MM.1S (cell line): Measurements from ENCODE around the gene CPB2.

Experiments
- DNase-seq: peaks from one replicate; pipeline ENCODE4 v3.0.0-alpha.2; 2015
- H2AFZ ChIP-seq: fragments of 300-600 bp; sonication (generic); 2 replicates; pipeline ENCODE4 v1.6.0; 2016; ENCODE audit warnings: antibody characterized with exemption, low read length
- H3F3A ChIP-seq: fragments of 300-600 bp; sonication (generic); 2 replicates; pipeline ENCODE4 v1.6.1; 2016; ENCODE audit warnings: mild to moderate bottlenecking, antibody characterized with exemption, low read length, moderate library complexity, mixed read lengths; ENCODE audit not compliant: insufficient read depth
- H3K27ac ChIP-seq: fragments of 300-600 bp; sonication (generic); 2 replicates; pipeline ENCODE4 v1.5.1; 2016; ENCODE audit warnings: mild to moderate bottlenecking, low read length
- H3K27me3 ChIP-seq: fragments of 300-600 bp; sonication (generic); replicated peaks from 2 replicates; pipeline ENCODE4 v1.6.0; 2016; ENCODE audit warnings: low read length; ENCODE audit not compliant: insufficient read depth
- H3K36me3 ChIP-seq: fragments of 300-600 bp; sonication (generic); replicated peaks from 2 replicates; pipeline ENCODE4 v1.6.1; 2016; ENCODE audit warnings: mild to moderate bottlenecking, low read length, mixed read lengths; ENCODE audit not compliant: insufficient read depth
- H3K4me1 ChIP-seq: fragments of 300-600 bp; sonication (generic); 2 replicates; pipeline ENCODE4 v1.6.1; 2016; ENCODE audit warnings: low read length, mixed read lengths
- H3K4me2 ChIP-seq: fragments of 300-600 bp; sonication (generic); 2 replicates; pipeline ENCODE4 v1.6.0; 2016; ENCODE audit warnings: low read depth, low read length
- H3K4me3 ChIP-seq: fragments of 300-600 bp; sonication (generic); 2 replicates; pipeline ENCODE4 v1.5.1; 2016; ENCODE audit warnings: low read length, mixed read lengths
- H3K79me2 ChIP-seq: fragments of 300-600 bp; sonication (generic); 2 replicates; pipeline ENCODE4 v1.6.1; 2016; ENCODE audit warnings: mixed run types, low read length, mixed read lengths
- H3K9ac ChIP-seq: fragments of 300-600 bp; sonication (generic); 2 replicates; pipeline ENCODE4 v1.6.1; 2016; ENCODE audit warnings: low read length, mixed read lengths
- H3K9me2 ChIP-seq: fragments of 300-600 bp; sonication (generic); replicated peaks from 2 replicates; pipeline ENCODE4 v1.6.1; 2016; ENCODE audit warnings: mild to moderate bottlenecking, low read length, mixed read lengths; ENCODE audit not compliant: insufficient read depth
- H3K9me3 ChIP-seq: fragments of 300-600 bp; sonication (generic); replicated peaks from 2 replicates; pipeline ENCODE4 v1.6.1; 2016; ENCODE audit warnings: mild to moderate bottlenecking, low read length, mixed read lengths; ENCODE audit not compliant: insufficient read depth
- H4K20me1 ChIP-seq: fragments of 300-600 bp; sonication (generic); 2 replicates; pipeline ENCODE4 v1.6.1; 2016; ENCODE audit warnings: mild to moderate bottlenecking, low read length, moderate library complexity, mixed read lengths; ENCODE audit not compliant: insufficient read depth
- EZH2 ChIP-seq: fragments of 300-600 bp; sonication (generic); optimal IDR thresholded peaks from 2 replicates; pipeline ENCODE3; 2017; ENCODE audit warnings: low read depth, mild to moderate bottlenecking, antibody characterized with exemption, low read length, mixed read lengths
- EZH2phosphoT487 ChIP-seq: fragments of 300-600 bp; sonication (generic); IDR thresholded peaks from 2 replicates; pipeline ENCODE4 v1.6.1; 2018; ENCODE audit warnings: antibody characterized with exemption, low read length
- TF ChIP-seq, protein P1 (sequence below): fragments of 300-600 bp; sonication (generic); IDR thresholded peaks from 2 replicates; pipeline ENCODE4 v1.5.1; 2016; ENCODE audit warnings: antibody characterized with exemption, low read length, mixed read lengths

Gene CPB2

DNA sequence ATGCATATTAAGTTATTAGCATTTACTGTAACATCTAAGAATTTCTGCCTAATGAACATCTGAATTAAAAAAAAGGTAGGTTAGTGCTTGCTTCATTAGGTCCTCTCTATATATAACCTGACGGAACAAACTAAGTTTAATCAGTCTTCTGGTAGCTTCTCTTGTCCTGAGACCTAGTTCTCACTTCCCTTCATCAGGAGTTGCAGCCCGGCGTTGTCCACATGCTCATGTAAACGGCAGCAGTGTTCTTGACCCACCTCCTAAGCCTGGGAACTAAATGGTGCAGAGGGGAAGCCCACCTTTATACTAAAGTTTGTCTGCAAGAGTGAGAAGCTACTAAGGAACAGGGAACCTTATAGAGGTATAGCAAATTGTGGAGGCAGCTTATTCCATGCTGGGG lies 31.9 kb upstream of the CPB2 start:
- Histone ChIP-seq H3F3A (0 out of 2 replicates have a peak, but pooled peaks cover 8% of the 10 kb centered on the region), H3K9me2 (no peaks in the 10 kb centered on the region), H3K4me3 (no peak overlapping the region), H3K36me3 (no peaks in the 10 kb centered on the region; the same call in 1 of the 2 replicates), H3K4me1 (no peaks in the 10 kb centered on the region), H3K9ac (no peak overlapping the region), H4K20me1 (0 out of 2 replicates have a peak, but pooled peaks cover 4% of the 10 kb centered on the region), H3K27ac (no peak overlapping the region), H3K27me3 (no peaks in the 10 kb centered on the region), H3K79me2 (peaks cover 40% of the 10 kb centered on the region), H3K4me2 (no peak overlapping the region), H2AFZ (no peak overlapping the region), H3K9me3 (no peaks in the 10 kb centered on the region)
- no peak for TF ChIP-seq EZH2phosphoT487
- TF ChIP-seq EZH2 = no peak
- TF ChIP-seq, protein P1, sequence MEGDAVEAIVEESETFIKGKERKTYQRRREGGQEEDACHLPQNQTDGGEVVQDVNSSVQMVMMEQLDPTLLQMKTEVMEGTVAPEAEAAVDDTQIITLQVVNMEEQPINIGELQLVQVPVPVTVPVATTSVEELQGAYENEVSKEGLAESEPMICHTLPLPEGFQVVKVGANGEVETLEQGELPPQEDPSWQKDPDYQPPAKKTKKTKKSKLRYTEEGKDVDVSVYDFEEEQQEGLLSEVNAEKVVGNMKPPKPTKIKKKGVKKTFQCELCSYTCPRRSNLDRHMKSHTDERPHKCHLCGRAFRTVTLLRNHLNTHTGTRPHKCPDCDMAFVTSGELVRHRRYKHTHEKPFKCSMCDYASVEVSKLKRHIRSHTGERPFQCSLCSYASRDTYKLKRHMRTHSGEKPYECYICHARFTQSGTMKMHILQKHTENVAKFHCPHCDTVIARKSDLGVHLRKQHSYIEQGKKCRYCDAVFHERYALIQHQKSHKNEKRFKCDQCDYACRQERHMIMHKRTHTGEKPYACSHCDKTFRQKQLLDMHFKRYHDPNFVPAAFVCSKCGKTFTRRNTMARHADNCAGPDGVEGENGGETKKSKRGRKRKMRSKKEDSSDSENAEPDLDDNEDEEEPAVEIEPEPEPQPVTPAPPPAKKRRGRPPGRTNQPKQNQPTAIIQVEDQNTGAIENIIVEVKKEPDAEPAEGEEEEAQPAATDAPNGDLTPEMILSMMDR = no peak
- no peak for DNase-seq

DNA sequence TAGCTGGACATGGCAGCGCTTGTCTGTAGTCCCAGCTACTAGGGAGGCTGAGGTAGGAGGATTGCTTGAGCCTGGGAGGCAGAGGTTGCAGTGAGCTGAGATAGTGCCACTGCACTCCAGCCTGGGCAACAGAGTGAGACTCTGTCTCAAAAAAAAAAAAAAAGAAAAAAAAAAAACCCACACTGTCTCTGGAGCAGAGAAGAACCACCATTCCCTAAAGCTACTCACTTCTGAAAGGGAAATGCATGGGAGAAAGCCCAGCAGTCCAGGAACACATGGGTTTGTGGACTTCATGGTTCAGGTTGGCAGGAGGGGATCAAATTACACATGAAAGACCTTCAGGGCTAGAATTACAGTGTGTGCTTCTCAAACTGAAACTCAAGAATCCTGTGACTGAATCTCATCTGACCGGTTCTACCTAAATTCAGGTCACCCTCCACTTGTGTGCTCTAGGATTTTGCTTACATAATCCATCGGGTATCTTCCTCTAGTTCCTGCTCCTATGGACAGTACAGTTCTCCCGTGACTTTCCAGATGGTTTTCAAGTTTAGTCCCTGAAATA lies 30.2 kb upstream of the CPB2 start:
- Histone ChIP-seq H3K9me2 (no peaks in the 10 kb centered on the region), H3K9ac (no peak overlapping the region), H3K4me3 (no peak overlapping the region), H3K4me1 (no peaks in the 10 kb centered on the region), H3K79me2 (peaks cover 28% of the 10 kb centered on the region), H2AFZ (no peak overlapping the region), H3K36me3 (peaks cover 3% of the 10 kb centered on the region), H4K20me1 (0 out of 2 replicates have a peak, but pooled peaks cover 4% of the 10 kb centered on the region), H3K4me2 (no peak overlapping the region), H3K9me3 (no peaks in the 10 kb centered on the region), H3K27me3 (no peaks in the 10 kb centered on the region), H3K27ac (no peak overlapping the region), H3F3A (0 out of 2 replicates have a peak, but pooled peaks cover 7% of the 10 kb centered on the region)
- DNase-seq = no peak
- no peak for TF ChIP-seq EZH2
- no peak for TF ChIP-seq EZH2phosphoT487
- TF ChIP-seq, protein P1 = no peak

- Histone ChIP-seq H3K4me3 (no peak overlapping the region), H3K36me3 (peaks cover 3% of the 10 kb centered on the region), H3K27ac (no peak overlapping the region), H3K27me3 (no peaks in the 10 kb centered on the region), H2AFZ (no peak overlapping the region), H3F3A (peaks cover 7% of the 10 kb centered on the region; the same call in 1 of the 2 replicates), H3K4me1 (no peaks in the 10 kb centered on the region), H3K79me2 (peaks cover 24% of the 10 kb centered on the region; the same call in 1 of the 2 replicates), H3K9ac (no peak overlapping the region), H4K20me1 (0 out of 2 replicates have a peak, but pooled peaks cover 4% of the 10 kb centered on the region), H3K9me3 (no peaks in the 10 kb centered on the region), H3K9me2 (no peaks in the 10 kb centered on the region), H3K4me2 (no peak overlapping the region)
- no peak for TF ChIP-seq EZH2
- TF ChIP-seq, protein P1 = no peak
- TF ChIP-seq EZH2phosphoT487 = no peak
- no peak for DNase-seq
These were observed 29.7 kb upstream of the CPB2 start for GRCh38 chr13:46134494-46134893.
